Caki2 (cell line): Measurements from ENCODE around the gene ADM2. TPM values are rescaled to one million over a fixed set of nuclear protein-coding genes. Genes with fewer than 3 reads are reported as not detected.

Experiments used
- DNase-seq: peaks from one replicate; pipeline ENCODE4 v3.0.0-alpha.2; 2015; ENCODE audit warnings: low read depth
- in situ Hi-C: cut with HindIII; loops from 2 replicates; pipeline ENCODE4 v1.10.0; 2016; ENCODE audit warnings: low sequenced_read_pairs, low pct_unique_long_range_greater_than_20kb, mixed read lengths
- total RNA-seq: library from RNA; depleted of rRNA; stranded (reverse); fragments of >200 nt; shearing (Covaris generic); gene quantifications from 2 replicates; pipeline ENCODE4 v1.2.3, GENCODE V29; 2014; ENCODE audit warnings: low replicate concordance

Gene ADM2
- total RNA-seq, 1 experiment from 2014 or later, result 5.0 TPM

GRCh38 chr22:50497093-50497492 lies 15.8 kb downstream of the ADM2 start:
- DNase-seq, result no peak
- in situ Hi-C loops, result no loop called here

GRCh38 chr22:50498322-50498890 lies 17.1 kb downstream of the ADM2 start:
- in situ Hi-C loops, result no loop called here
- DNase-seq, result peak; percentile 88

GRCh38 chr22:50500452-50500851 lies 19.1 kb downstream of the ADM2 start:
- in situ Hi-C loops, result no loop called here
- no peak for DNase-seq

GRCh38 chr22:50502096-50502495 lies 20.8 kb downstream of the ADM2 start:
- in situ Hi-C loops, result no loop called here
- DNase-seq, result no peak

GRCh38 chr22:50502628-50503474 lies 21.5 kb downstream of the ADM2 start:
- no peak for DNase-seq
- in situ Hi-C loops, result no loop called here

GRCh38 chr22:50503475-50504145 lies 22.3 kb downstream of the ADM2 start:
- in situ Hi-C loops, result no loop called here
- DNase-seq, result no peak

GRCh38 chr22:50504369-50505211 lies 23.2 kb downstream of the ADM2 start:
- in situ Hi-C loops, result no loop called here
- DNase-seq, result no peak

- no peak for DNase-seq
- in situ Hi-C loops, result no loop called here
Observed at GRCh38 chr22:50505276-50505775, 24.0 kb downstream of the ADM2 start.

- in situ Hi-C loops, result no loop called here
- no peak for DNase-seq
Observed at GRCh38 chr22:50505776-50506610, 24.6 kb downstream of the ADM2 start.

- in situ Hi-C loops, result no loop called here
- no peak for DNase-seq
Observed at GRCh38 chr22:50506611-50507420, 25.5 kb downstream of the ADM2 start.

- peak; percentile 58 for DNase-seq
- in situ Hi-C loops, result no loop called here
Observed at GRCh38 chr22:50507421-50507990, 26.2 kb downstream of the ADM2 start, which contains the start of gene LMF2. TSS of gene LMF2 (minus strand) at chr22:50507702. CDS start at chr22:50507675, 27 bp downstream.

- in situ Hi-C loops, result no loop called here
- DNase-seq, result peak; percentile 93
Observed at GRCh38 chr22:50507991-50508884, 26.9 kb downstream of the ADM2 start, which contains the start of gene NCAPH2. TSS of gene NCAPH2 (plus strand) at chr22:50508224. CDS start at chr22:50508338, 114 bp downstream.

- no peak for DNase-seq
- in situ Hi-C loops, result no loop called here
Observed at GRCh38 chr22:50508897-50509296, 27.6 kb downstream of the ADM2 start.

- DNase-seq, result no peak
- in situ Hi-C loops, result no loop called here
Observed at GRCh38 chr22:50513175-50513574, 31.8 kb downstream of the ADM2 start.

- DNase-seq, result no peak
- in situ Hi-C loops, result no loop called here
Observed at GRCh38 chr22:50516068-50516467, 34.7 kb downstream of the ADM2 start.
